Stimulated activated naive CD4-positive, alpha-beta T cell (primary cell): Measurements from ENCODE around the gene HPF1.
"Not testable (repeated sequence)": the region's sequence is repeated elsewhere in the genome, so short reads cannot be mapped to it uniquely, and the experiment has no call there.

ENCODE experiments used
- DNase-seq, 6 experiments: peaks; one replicate each; lab custom pipeline; 2025; lab: John Stamatoyannopoulos, UW

HPF1 gene

GRCh38 chr4:169757575-169758184, at the start of gene HPF1:
TSS of gene HPF1 (minus strand) at chr4:169757944. CDS start at chr4:169757877, 67 bp downstream.
- DNase-seq: peak; percentile 80 to 91 (median 89)

DNA sequence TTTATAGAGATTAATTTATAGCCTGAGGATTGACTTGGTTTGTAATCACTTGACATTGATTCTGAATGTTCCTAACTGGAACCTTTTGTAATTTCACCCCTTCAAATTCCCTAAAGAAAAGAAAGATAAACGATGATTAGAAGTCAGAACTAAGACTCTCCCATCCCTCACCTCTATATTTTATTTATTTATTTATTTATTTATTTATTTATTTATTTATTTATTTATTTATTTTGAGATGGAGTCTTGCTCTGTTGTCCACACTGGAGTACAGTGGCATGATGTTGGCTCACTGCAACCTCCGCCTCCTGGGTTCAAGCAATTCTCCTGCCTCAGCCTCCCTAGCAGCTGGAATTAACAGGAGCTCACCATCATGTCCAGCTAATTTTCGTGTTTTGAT, 49.0 kb upstream of the HPF1 start:
- not testable (repeated sequence) for DNase-seq

- DNase-seq: no peak
Observed at GRCh38 chr4:169803413-169803812, 45.7 kb upstream of the HPF1 start.

GRCh38 chr4:169802873-169803272, 45.1 kb upstream of the HPF1 start:
- DNase-seq: no peak

GRCh38 chr4:169800541-169800940, 42.8 kb upstream of the HPF1 start:
- no peak for DNase-seq

DNA sequence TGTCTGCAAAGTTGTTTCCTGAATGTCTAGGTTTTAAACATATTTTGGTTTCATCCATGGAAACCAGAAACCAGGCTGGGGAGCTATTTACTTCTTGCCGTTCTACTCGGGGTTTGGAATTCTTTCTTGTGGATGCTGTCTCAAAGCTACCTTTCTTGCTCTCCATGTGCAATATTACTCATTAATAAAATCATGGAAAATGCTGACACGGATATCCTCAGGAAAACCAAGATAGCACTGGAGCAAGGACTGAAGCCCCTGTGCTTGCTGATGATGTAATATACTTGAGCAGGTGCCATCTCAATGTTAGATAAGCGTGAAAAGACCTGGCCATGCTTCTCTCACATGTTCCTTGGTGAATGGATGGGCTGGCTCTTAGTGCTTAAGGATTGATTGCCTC, 41.5 kb upstream of the HPF1 start:
- DNase-seq: no peak

DNA sequence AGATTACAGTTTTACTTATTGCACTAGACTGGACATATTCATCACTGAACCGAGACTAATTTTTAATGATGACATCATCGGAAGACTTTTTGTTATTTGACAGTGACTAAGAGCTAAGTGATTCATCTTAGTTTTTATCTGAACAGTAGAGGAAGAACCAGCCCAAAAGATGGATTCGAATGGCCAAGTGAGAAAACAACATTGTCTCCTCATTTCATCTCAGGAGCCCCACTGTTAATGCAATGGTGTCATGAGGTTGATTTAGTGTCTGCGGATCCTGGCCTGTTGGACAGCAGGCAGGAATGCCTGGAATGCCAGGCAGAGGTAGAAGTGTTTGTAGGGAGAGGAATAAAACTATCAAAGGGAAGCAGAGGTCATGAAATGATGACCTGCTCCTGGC, 37.8 kb upstream of the HPF1 start:
- no peak for DNase-seq

GRCh38 chr4:169791527-169792156, 33.9 kb upstream of the HPF1 start:
- DNase-seq: peak in 2 of 6 experiments; percentile 3 to 10

GRCh38 chr4:169791062-169791461, 33.3 kb upstream of the HPF1 start:
- no peak for DNase-seq

GRCh38 chr4:169774466-169775445, 17.0 kb upstream of the HPF1 start:
- DNase-seq: peak in 5 of 6 experiments; percentile 1 to 37 (median 12)

DNA sequence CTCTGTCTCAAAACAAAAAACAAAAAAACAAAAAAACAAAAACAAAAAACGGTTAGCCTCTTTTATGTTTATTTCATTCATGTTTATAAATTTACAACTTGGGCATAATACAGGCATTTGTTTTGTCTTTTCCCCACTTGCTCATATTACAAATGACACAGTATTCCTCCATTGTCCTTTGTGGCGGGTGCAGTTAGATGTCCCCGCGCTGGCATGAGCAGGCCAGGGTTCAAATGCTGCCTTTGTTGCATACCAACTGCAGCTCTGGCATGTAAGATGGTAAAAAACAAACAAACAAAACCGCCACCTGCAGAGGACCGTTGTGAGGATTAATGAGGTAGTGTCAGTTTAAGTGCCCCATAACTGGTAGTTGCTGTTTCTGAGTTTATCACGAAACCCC, 16.1 kb upstream of the HPF1 start:
- DNase-seq: no peak

- not testable (repeated sequence) for DNase-seq
Observed at GRCh38 chr4:169771556-169772080, 13.9 kb upstream of the HPF1 start.

DNA sequence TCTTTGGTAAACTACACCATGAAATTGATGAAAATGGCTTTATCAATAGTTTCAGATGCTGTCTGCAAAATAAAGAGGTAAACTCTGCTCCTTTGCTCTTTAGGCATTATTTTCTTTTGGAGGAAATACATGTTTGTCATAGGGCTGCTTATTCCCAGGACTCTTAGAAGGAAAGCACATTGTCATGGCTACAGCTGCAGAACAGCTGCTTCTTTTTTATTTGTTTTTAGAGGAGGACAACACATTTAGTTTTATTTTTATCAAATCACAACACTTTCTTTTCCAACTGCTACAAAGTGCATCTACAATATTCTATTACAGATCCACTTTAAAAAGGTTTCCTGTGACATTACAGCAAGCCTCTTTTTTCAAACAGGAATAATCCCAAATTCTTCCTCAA, 12.7 kb upstream of the HPF1 start:
- no peak for DNase-seq

- DNase-seq: no peak
Observed at GRCh38 chr4:169768385-169768784, 10.6 kb upstream of the HPF1 start.

- DNase-seq: no peak
Observed at GRCh38 chr4:169766741-169767140, 9.0 kb upstream of the HPF1 start.

GRCh38 chr4:169765835-169766234, 8.1 kb upstream of the HPF1 start:
- DNase-seq: no peak

- DNase-seq: no peak
Observed at GRCh38 chr4:169761846-169762245, 4.1 kb upstream of the HPF1 start.

DNA sequence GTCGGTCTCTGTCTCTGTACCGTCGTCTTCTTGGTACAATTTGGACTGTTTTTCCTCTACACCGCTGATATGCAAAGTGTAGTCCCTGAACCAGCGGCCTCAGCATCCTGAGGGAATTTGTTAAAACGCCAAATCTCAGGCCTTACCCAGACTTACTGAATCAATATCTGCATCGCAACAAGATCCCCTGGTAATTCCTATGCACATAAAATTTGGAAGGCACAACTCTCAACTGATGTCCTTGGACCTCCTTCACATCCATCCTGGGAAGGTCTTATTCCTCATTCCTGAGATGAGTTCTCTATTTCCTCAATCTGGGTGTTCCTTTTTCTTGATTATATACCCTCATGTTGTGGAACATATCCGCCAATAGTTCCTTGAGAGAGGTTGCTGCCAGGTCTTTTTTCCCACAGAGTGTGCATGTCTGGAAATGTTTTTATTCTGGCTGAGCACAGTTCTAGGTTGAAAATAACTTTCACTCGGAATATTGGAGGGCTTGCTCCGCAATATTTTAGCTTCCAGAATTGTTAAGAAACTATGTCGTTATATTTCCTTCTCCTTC, 738 bp upstream of the HPF1 start:
- DNase-seq: no peak

DNA sequence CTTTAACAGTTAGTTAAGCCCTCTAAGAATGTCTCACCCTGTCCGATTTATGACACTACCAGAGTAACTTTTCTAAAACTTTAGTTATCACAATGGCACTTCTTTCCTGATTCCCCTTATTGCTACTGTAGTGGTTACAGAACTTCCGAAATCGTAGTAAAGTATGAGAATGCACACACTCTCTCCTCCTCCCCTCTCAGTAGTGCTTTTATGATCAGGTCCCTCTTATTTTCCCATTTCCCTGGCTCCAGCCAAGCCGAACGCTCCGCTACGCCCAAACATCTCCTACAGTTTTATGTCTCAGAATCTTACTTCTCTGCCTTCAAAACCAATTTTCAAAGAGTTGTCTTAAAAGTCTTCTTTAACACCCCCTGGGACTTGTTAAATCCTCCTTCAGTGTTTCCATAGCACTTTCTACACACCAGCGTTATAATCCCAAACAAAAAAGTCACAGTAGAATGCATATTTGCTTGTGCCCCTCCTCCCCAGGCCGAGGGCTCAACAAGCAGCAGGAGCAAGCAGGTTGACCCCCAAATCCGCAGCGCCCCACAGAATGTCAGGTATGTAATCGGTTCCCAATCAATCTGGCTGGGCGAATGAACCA, 671 bp downstream of the HPF1 start:
- DNase-seq: peak in 2 of 6 experiments; percentile 20 to 24

DNA sequence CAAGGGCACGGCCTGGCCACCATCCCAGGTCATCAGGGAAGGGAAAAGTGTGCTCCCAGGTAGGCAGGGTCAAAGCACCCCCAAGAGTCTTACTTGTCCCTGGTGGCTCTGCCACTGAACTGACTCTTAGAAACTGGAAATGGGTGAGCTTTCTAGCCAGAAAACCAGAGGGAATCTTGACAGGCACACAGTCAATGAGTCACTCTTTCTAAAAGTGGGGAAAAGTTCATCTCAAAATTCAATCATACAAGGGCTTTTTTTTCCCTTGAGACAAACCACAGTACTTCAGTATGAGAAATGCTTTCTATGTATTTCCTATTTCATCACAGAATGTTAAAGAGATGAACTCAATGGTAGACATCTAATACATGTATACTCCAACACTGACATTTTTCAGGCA, 12.5 kb downstream of the HPF1 start:
- DNase-seq: no peak

DNA sequence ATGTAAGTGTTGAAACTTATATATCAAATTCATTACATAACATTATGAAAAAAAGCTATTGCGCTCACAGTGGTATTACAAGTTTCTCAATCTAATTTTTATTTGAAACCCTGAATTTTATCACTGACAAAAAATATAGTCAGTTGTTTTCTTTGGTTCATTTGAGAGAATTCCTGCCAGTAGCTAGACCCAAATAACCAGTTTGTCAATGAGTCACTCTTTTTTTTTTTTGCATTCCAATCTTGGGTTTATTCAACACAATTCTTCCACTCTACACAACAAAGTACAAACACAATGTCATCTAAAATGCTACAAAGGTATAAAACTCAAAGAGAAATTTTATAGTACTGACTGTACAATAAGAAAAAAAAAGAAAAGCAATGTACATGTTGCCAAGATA, 13.1 kb downstream of the HPF1 start:
- DNase-seq: no peak

GRCh38 chr4:169741569-169741968, 16.2 kb downstream of the HPF1 start:
- DNase-seq: no peak
